H1 (cell line): Measurements from ENCODE around the gene JOSD2. TPM values are rescaled to one million over a fixed set of nuclear protein-coding genes. Genes with fewer than 3 reads are reported as not detected.

Experiments
- CTCF ChIA-PET: fragments of 300-600 bp; sonication (Branson Sonifier 250); formaldehyde crosslinking; loops from one replicate; lab custom pipeline; 2021; ENCODE audit not compliant: partially characterized antibody; lab: Charles Lee
- POLR2A ChIA-PET: fragments of 300-600 bp; sonication (Branson Sonifier 250); formaldehyde crosslinking; loops from one replicate; lab custom pipeline; 2021; ENCODE audit warnings: inconsistent platforms; ENCODE audit not compliant: partially characterized antibody; lab: Charles Lee
- DNase-seq, 2 experiments: peaks; one replicate each; pipeline versions ENCODE4 v3.0.0 to v3.0.0-alpha.2; 2010 to 2022; ENCODE audit warnings: low spot score in 2 of 2, low read depth in 1 of 2, mixed read lengths in 1 of 2
- FAIRE-seq: peaks from 2 replicates; lab custom pipeline; 2011; peaks lifted over from hg19 to GRCh38; lab: Jason Lieb, UNC
- H2AFZ ChIP-seq: 2 replicates; pipeline ENCODE4 v1.8.1; 2012; ENCODE audit warnings: low read length, inconsistent platforms
- H2AK5ac ChIP-seq: 2 replicates; pipeline ENCODE4 v1.6.1; 2013; ENCODE audit warnings: low read depth, low read length
- H2BK120ac ChIP-seq: replicated peaks from 2 replicates; pipeline ENCODE3; 2013; ENCODE audit warnings: low read depth, low read length, inconsistent platforms
- H2BK12ac ChIP-seq: 2 replicates; pipeline ENCODE4 v1.6.1; 2013; ENCODE audit warnings: low read depth, low read length
- H2BK15ac ChIP-seq: 2 replicates; pipeline ENCODE4 v1.6.1; 2013; ENCODE audit warnings: low read length
- H2BK20ac ChIP-seq: 2 replicates; pipeline ENCODE4 v1.6.1; 2013; ENCODE audit warnings: low read length
- H2BK5ac ChIP-seq: 2 replicates; pipeline ENCODE4 v1.6.1; 2013; ENCODE audit warnings: low read depth, low read length
- H3K14ac ChIP-seq: 2 replicates; pipeline ENCODE4 v1.6.1; 2013; ENCODE audit warnings: inconsistent platforms; ENCODE audit not compliant: insufficient read length
- H3K18ac ChIP-seq: 2 replicates; pipeline ENCODE4 v1.6.1; 2013; ENCODE audit warnings: low read length; ENCODE audit errors: extremely low read depth
- H3K23ac ChIP-seq: 2 replicates; pipeline ENCODE4 v1.6.1; 2013; ENCODE audit warnings: inconsistent platforms; ENCODE audit not compliant: insufficient read length
- H3K23me2 ChIP-seq: 2 replicates; pipeline ENCODE4 v1.6.1; 2013; ENCODE audit warnings: low read depth, low read length
- H3K27ac ChIP-seq: 2 replicates; pipeline ENCODE4 v1.6.1; 2011; ENCODE audit warnings: low read depth, low read length, inconsistent platforms
- H3K27me3 ChIP-seq, 4 experiments: replicated peaks in 1 of 4; 1 replicate in 1 of 4; 2 replicates in 3 of 4; pipeline versions ENCODE4 v1.6.1 to v1.8.1; 2011 to 2013; ENCODE audit warnings: low read length in 3 of 4, mild to moderate bottlenecking in 3 of 4, inconsistent platforms in 2 of 4, mixed read lengths in 2 of 4, moderate library complexity in 1 of 4; ENCODE audit not compliant: control insufficient read depth in 3 of 4, insufficient read depth in 3 of 4; ENCODE audit errors: extremely low read depth in 1 of 4
- H3K36me3 ChIP-seq, 4 experiments: 2 replicates each; pipeline versions ENCODE4 v1.6.1 to v1.8.1; 2011 to 2013; ENCODE audit warnings: mild to moderate bottlenecking in 4 of 4, low read length in 3 of 4, moderate library complexity in 2 of 4, control low read depth in 1 of 4, inconsistent platforms in 1 of 4; ENCODE audit not compliant: insufficient read depth in 4 of 4, control insufficient read depth in 2 of 4
- H3K4ac ChIP-seq: replicated peaks from 2 replicates; pipeline ENCODE3; 2013; ENCODE audit warnings: low read length, low read depth, mixed read lengths, inconsistent platforms; ENCODE audit not compliant: insufficient read length
- H3K4me1 ChIP-seq, 4 experiments: replicated peaks in 1 of 4; 1 replicate in 1 of 4; 2 replicates in 3 of 4; pipeline versions ENCODE4 v1.6.1 to v1.8.1; 2011 to 2013; ENCODE audit warnings: low read length in 3 of 4, inconsistent platforms in 2 of 4, mixed read lengths in 1 of 4; ENCODE audit not compliant: insufficient read depth in 4 of 4, control insufficient read depth in 3 of 4
- H3K4me2 ChIP-seq, 2 experiments: 2 replicates each; pipeline versions ENCODE4 v1.6.1 to v1.8.1; 2011 to 2013; ENCODE audit warnings: low read depth in 2 of 2, low read length in 2 of 2, control low read depth in 1 of 2, inconsistent platforms in 1 of 2, mild to moderate bottlenecking in 1 of 2; ENCODE audit not compliant: insufficient read depth in 1 of 2
- H3K4me3 ChIP-seq, 4 experiments: fragments of 200-600, 300-600 bp in 1 of 4; sonication (generic), shearing (Covaris generic), sonication (Bioruptor Twin) in 1 of 4; 2 replicates each; pipeline versions ENCODE4 v1.5.1 to v1.8.1; 2011 to 2016; ENCODE audit warnings: low read length in 4 of 4, low read depth in 3 of 4, control low read depth in 2 of 4, inconsistent platforms in 2 of 4, mild to moderate bottlenecking in 2 of 4, mixed read lengths in 1 of 4, moderate library complexity in 1 of 4; ENCODE audit not compliant: insufficient read depth in 2 of 4; ENCODE audit errors: extremely low read depth in 1 of 4
- H3K56ac ChIP-seq: replicated peaks from 2 replicates; pipeline ENCODE3; 2013; ENCODE audit warnings: low read depth, mild to moderate bottlenecking, mixed read lengths, low read length, inconsistent platforms; ENCODE audit not compliant: insufficient read length
- H3K79me1 ChIP-seq: 2 replicates; pipeline ENCODE4 v1.6.1; 2013; ENCODE audit warnings: low read depth, low read length, control low read depth
- H3K79me2 ChIP-seq, 2 experiments: 2 replicates each; pipeline versions ENCODE4 v1.6.1 to v1.8.1; 2012 to 2013; ENCODE audit warnings: low read length in 2 of 2, mild to moderate bottlenecking in 2 of 2, inconsistent platforms in 1 of 2; ENCODE audit not compliant: insufficient read depth in 2 of 2, control insufficient read depth in 1 of 2
- H3K9ac ChIP-seq, 4 experiments: replicated peaks in 1 of 4; 1 replicate in 1 of 4; 2 replicates in 3 of 4; pipeline versions ENCODE4 v1.6.1 to v1.8.1; 2011 to 2013; ENCODE audit warnings: low read depth in 3 of 4, low read length in 3 of 4, control low read depth in 2 of 4, mild to moderate bottlenecking in 2 of 4, moderate library complexity in 2 of 4, inconsistent platforms in 1 of 4; ENCODE audit errors: extremely low read depth in 1 of 4
- H3K9me3 ChIP-seq, 2 experiments: 2 replicates each; pipeline versions ENCODE4 v1.6.1 to v1.8.1; 2012 to 2013; ENCODE audit warnings: mild to moderate bottlenecking in 2 of 2, moderate library complexity in 2 of 2, control low read depth in 1 of 2, inconsistent platforms in 1 of 2, low read depth in 1 of 2, low read length in 1 of 2, mixed read lengths in 1 of 2; ENCODE audit not compliant: insufficient read depth in 2 of 2
- H4K20me1 ChIP-seq, 2 experiments: replicated peaks in 1 of 2; 2 replicates each; pipeline versions ENCODE3 to v1.8.1; 2011 to 2013; ENCODE audit warnings: inconsistent platforms in 2 of 2, low read length in 2 of 2, mild to moderate bottlenecking in 1 of 2; ENCODE audit not compliant: insufficient read depth in 2 of 2, control insufficient read depth in 1 of 2
- H4K5ac ChIP-seq: 2 replicates; pipeline ENCODE4 v1.6.1; 2013; ENCODE audit warnings: low read length, low read depth, mixed read lengths, inconsistent platforms; ENCODE audit not compliant: insufficient read length
- H4K8ac ChIP-seq: 2 replicates; pipeline ENCODE4 v1.8.0; 2013; ENCODE audit warnings: mild to moderate bottlenecking, moderate library complexity, low read length, inconsistent platforms; ENCODE audit not compliant: insufficient read depth; ENCODE audit errors: extremely low read depth
- H4K91ac ChIP-seq: replicated peaks from 2 replicates; pipeline ENCODE3; 2013; ENCODE audit warnings: low read length, mixed read lengths, inconsistent platforms; ENCODE audit not compliant: insufficient read length
- WGBS, 2 experiments: shearing (Covaris generic) in 1 of 2; methylation state at CpG; one replicate each; pipeline versions ENCODE4 v1.1.6 to v1.1.7; 2013 to 2015; ENCODE audit warnings: low lambda C conversion rate in 2 of 2, mixed read lengths in 2 of 2, inconsistent platforms in 1 of 2, low coverage in 1 of 2, missing lambda C conversion rate in 1 of 2; ENCODE audit not compliant: insufficient replicate concordance in 2 of 2, insufficient coverage in 1 of 2, insufficient read length in 1 of 2; ENCODE audit errors: extremely low coverage in 1 of 2, missing lambda C conversion rate in 1 of 2; 5-methylcytosine and 5-hydroxymethylcytosine counted together
- polyA plus RNA-seq, 7 experiments: library from polyadenylated mRNA; depleted of rRNA in 3 of 7; stranded (reverse) in 5 of 7; unstranded in 2 of 7; fragments of >200 nt in 5 of 7; fragments of 200-250 nt in 2 of 7; gene quantifications; 1 replicate in 5 of 7; 2 replicates in 1 of 7; 4 replicates in 1 of 7; pipeline versions ENCODE4 v1.2.1 to v1.2.3, GENCODE V29; 2011 to 2013; ENCODE audit warnings: missing spikeins in 2 of 7, mixed read lengths in 2 of 7
- total RNA-seq: library from RNA; stranded (reverse); fragmentation: NEBNext Ultra II Directional; extraction: Animal tissue kit (Norgen Biotek cat#: 25700); gene quantifications from 2 replicates; pipeline ENCODE4 v1.2.1, GENCODE V29; 2021
- TF ChIP-seq, protein P1 (sequence below), 3 experiments: IDR thresholded peaks; 1 replicate in 2 of 3; 2 replicates in 1 of 3; pipeline versions ENCODE4 v1.5.1 to v1.6.1; 2011; ENCODE audit warnings: low read length in 3 of 3, mild to moderate bottlenecking in 3 of 3, inconsistent platforms in 2 of 3, low read depth in 1 of 3, moderate library complexity in 1 of 3; ENCODE audit not compliant: insufficient read depth in 1 of 3; ENCODE audit errors: control extremely low read depth in 1 of 3
- TF ChIP-seq, protein P2 (sequence below): IDR thresholded peaks from 2 replicates; pipeline ENCODE4 v1.6.1; 2012; ENCODE audit warnings: inconsistent platforms

JOSD2 gene
- total and polyA plus RNA-seq, 2 of the 8 experiments (the other 6 are each of a cell fraction or from before 2014, with no cell fraction given), result 1.9 to 6.6 TPM

GRCh38 chr19:50532952-50533351, 22.0 kb upstream of the JOSD2 start:
- H3K36me3 ChIP-seq, result 0 out of 8 replicates have a peak, but pooled peaks cover 0 to 3% (median 0%) of the 10 kb centered on the region in 4 experiments
- no peak for FAIRE-seq
- no peak overlapping the region for H3K23ac ChIP-seq
- H4K20me1 ChIP-seq, result peaks cover 0 to 4% of the 10 kb centered on the region in 2 experiments
- no peak overlapping the region for H3K14ac ChIP-seq
- H4K8ac ChIP-seq, result no peak overlapping the region
- H4K91ac ChIP-seq, result no peak overlapping the region
- no peak overlapping the region for H2BK120ac ChIP-seq
- no peak overlapping the region for H3K9ac ChIP-seq
- no peak overlapping the region for H2BK15ac ChIP-seq
- TF ChIP-seq, protein P1, sequence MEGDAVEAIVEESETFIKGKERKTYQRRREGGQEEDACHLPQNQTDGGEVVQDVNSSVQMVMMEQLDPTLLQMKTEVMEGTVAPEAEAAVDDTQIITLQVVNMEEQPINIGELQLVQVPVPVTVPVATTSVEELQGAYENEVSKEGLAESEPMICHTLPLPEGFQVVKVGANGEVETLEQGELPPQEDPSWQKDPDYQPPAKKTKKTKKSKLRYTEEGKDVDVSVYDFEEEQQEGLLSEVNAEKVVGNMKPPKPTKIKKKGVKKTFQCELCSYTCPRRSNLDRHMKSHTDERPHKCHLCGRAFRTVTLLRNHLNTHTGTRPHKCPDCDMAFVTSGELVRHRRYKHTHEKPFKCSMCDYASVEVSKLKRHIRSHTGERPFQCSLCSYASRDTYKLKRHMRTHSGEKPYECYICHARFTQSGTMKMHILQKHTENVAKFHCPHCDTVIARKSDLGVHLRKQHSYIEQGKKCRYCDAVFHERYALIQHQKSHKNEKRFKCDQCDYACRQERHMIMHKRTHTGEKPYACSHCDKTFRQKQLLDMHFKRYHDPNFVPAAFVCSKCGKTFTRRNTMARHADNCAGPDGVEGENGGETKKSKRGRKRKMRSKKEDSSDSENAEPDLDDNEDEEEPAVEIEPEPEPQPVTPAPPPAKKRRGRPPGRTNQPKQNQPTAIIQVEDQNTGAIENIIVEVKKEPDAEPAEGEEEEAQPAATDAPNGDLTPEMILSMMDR (IDR thresholded peaks at IDR 0.05; ENCODE audit: control extremely low read depth in 1 of 3, insufficient read depth in 1 of 3, low read depth in 1 of 3, low read length in 3 of 3), result no peak
- TF ChIP-seq, protein P2, sequence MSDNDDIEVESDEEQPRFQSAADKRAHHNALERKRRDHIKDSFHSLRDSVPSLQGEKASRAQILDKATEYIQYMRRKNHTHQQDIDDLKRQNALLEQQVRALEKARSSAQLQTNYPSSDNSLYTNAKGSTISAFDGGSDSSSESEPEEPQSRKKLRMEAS, result no peak
- no peak overlapping the region for H2AK5ac ChIP-seq
- no peak overlapping the region for H3K4me3 ChIP-seq
- H4K5ac ChIP-seq, result no peak overlapping the region
- WGBS, 2 experiments, result 91% methylated on average over 4 of the region's 4 CpGs; no CpG with 5 or more reads in 1 of the 2 experiments
- no peak overlapping the region for H2BK5ac ChIP-seq
- peaks cover 0 to 3% of the 10 kb centered on the region in 2 experiments; a peak in 1 of 4 replicates for H3K9me3 ChIP-seq
- H3K18ac ChIP-seq, result no peak overlapping the region
- H2AFZ ChIP-seq, result no peak overlapping the region
- H3K23me2 ChIP-seq, result no peaks in the 10 kb centered on the region; the same call in 1 of the 2 replicates
- no peak overlapping the region for H2BK20ac ChIP-seq
- H3K27me3 ChIP-seq, result no peaks in the 10 kb centered on the region; a peak in 1 of 7 replicates
- no peak overlapping the region for H3K27ac ChIP-seq
- ChIA-PET CTCF (interaction anchor here (0.7 to 17.1 kb wide), 7 partner anchors 13 to 250 kb away, joined by 3 to 269 read pairs (median 4); partner anchors contain the start of genes ASPDH and JOSD2), POLR2A (no interaction called here)
- no peak overlapping the region for H3K56ac ChIP-seq
- H3K4me1 ChIP-seq, result peaks cover 0 to 5% (median 1%) of the 10 kb centered on the region in 4 experiments; a peak in 3 of 7 replicates
- no peak overlapping the region for H2BK12ac ChIP-seq
- no peak overlapping the region for H3K4me2 ChIP-seq
- DNase-seq, result no peak
- no peaks in the 10 kb centered on the region for H3K79me2 ChIP-seq
- no peaks in the 10 kb centered on the region for H3K79me1 ChIP-seq
- H3K4ac ChIP-seq, result no peak overlapping the region
